Lung microvascular endothelial cell (primary cell): Measurements from ENCODE around the gene PANX2. TPM values are rescaled to one million over a fixed set of nuclear protein-coding genes. Genes with fewer than 3 reads are reported as not detected.
A peak's percentile ranks its signal among the peaks of the same experiment; 100 is the strongest.
"Not testable (repeated sequence)": the region's sequence is repeated elsewhere in the genome, so short reads cannot be mapped to it uniquely, and the experiment has no call there.

Source experiments
- DNase-seq, 2 donors: peaks; one replicate each; pipeline versions ENCODE4 v3.0.0 to v3.0.0-alpha.2; 2010; ENCODE audit warnings: low read depth in 2 of 2
- total RNA-seq: library from RNA; depleted of rRNA; stranded (reverse); fragments of >200 nt; gene quantifications from 2 replicates; pipeline ENCODE4 v1.2.1, GENCODE V29; 2014

The PANX2 gene
- total RNA-seq, 1 donor from 2014 or later: 0.40 TPM

- DNase-seq: no peak
These were observed 27.5 kb downstream of the PANX2 start for GRCh38 chr22:50197856-50198623.

GRCh38 chr22:50198624-50199017 is 28.1 kb downstream of the PANX2 start:
- no peak for DNase-seq

GRCh38 chr22:50199251-50199721 is 28.8 kb downstream of the PANX2 start:
- DNase-seq: no peak

GRCh38 chr22:50199829-50200460 is 29.4 kb downstream of the PANX2 start:
- peak in 1 of 2 donors; percentile 27 for DNase-seq

- DNase-seq: peak; percentile 84 to 87
These were observed 30.1 kb downstream of the PANX2 start, which contains the start of gene SELENOO for GRCh38 chr22:50200461-50201190. SELENOO (plus strand) TSS chr22:50201011; CDS start chr22:50201037, 26 bp downstream.

- DNase-seq: peak; percentile 25 to 48
These were observed 30.9 kb downstream of the PANX2 start for GRCh38 chr22:50201191-50202129.

GRCh38 chr22:50202130-50202666 is 31.7 kb downstream of the PANX2 start:
- DNase-seq: no peak

- DNase-seq: no peak
These were observed 32.8 kb downstream of the PANX2 start for GRCh38 chr22:50203288-50203687.

- DNase-seq: no peak
These were observed 34.0 kb downstream of the PANX2 start for GRCh38 chr22:50204571-50204970.

- not testable (repeated sequence) for DNase-seq
These were observed 34.5 kb downstream of the PANX2 start for GRCh38 chr22:50204998-50205397.

- no peak for DNase-seq
These were observed 35.4 kb downstream of the PANX2 start for GRCh38 chr22:50205781-50206569.

- DNase-seq: peak; percentile 29 to 55
These were observed 36.1 kb downstream of the PANX2 start for GRCh38 chr22:50206599-50206998.

- DNase-seq: peak; percentile 57 to 84
These were observed 37.0 kb downstream of the PANX2 start for GRCh38 chr22:50207383-50208140.

- no peak for DNase-seq
These were observed 38.0 kb downstream of the PANX2 start for GRCh38 chr22:50208430-50208938.

- DNase-seq: no peak
These were observed 38.7 kb downstream of the PANX2 start for GRCh38 chr22:50208939-50209892.

- DNase-seq: peak; percentile 69 to 76
These were observed 39.4 kb downstream of the PANX2 start for GRCh38 chr22:50209893-50210292.

GRCh38 chr22:50210378-50211139 is 40.0 kb downstream of the PANX2 start:
- no peak for DNase-seq
